Spleen (tissue), 11 donors: ENCODE measurements around the gene CEMIP2. TPM values are rescaled to one million over a fixed set of nuclear protein-coding genes. Genes with fewer than 3 reads are reported as not detected.

ENCODE experiments used
- DNase-seq: peaks from one replicate; pipeline ENCODE4 v3.0.0-alpha.2; 2020
- H3K27ac ChIP-seq, 8 donors: fragments of 200-600 bp; sonication (generic) in 7 of 8; 1 replicate in 4 of 8; 2 replicates in 4 of 8; pipeline versions ENCODE4 v1.5.0 to v1.8.0; 2016 to 2021; ENCODE audit warnings: inconsistent platforms in 4 of 8, mild to moderate bottlenecking in 4 of 8, moderate library complexity in 1 of 8
- H3K27me3 ChIP-seq, 7 donors: fragments of 200-600 bp; sonication (generic) in 6 of 7; replicated peaks in 1 of 7; 1 replicate in 4 of 7; 2 replicates in 3 of 7; pipeline versions ENCODE4 v1.5.0 to v1.8.0; 2016 to 2021; ENCODE audit warnings: inconsistent platforms in 3 of 7, mild to moderate bottlenecking in 1 of 7
- H3K36me3 ChIP-seq, 6 donors: fragments of 200-600 bp; sonication (generic) in 5 of 6; 1 replicate in 4 of 6; 2 replicates in 2 of 6; pipeline versions ENCODE4 v1.5.0 to v1.8.0; 2016 to 2021; ENCODE audit warnings: inconsistent platforms in 2 of 6
- H3K4me1 ChIP-seq, 6 donors: fragments of 200-600 bp; sonication (generic) in 5 of 6; 1 replicate in 3 of 6; 2 replicates in 3 of 6; pipeline versions ENCODE4 v1.5.0 to v1.8.0; 2016 to 2021; ENCODE audit warnings: inconsistent platforms in 3 of 6
- H3K4me3 ChIP-seq, 8 donors: fragments of 200-600 bp; sonication (generic) in 7 of 8; 1 replicate in 4 of 8; 2 replicates in 4 of 8; pipeline versions ENCODE4 v1.5.0 to v1.8.0; 2016 to 2021; ENCODE audit warnings: inconsistent platforms in 4 of 8, mild to moderate bottlenecking in 4 of 8, moderate library complexity in 2 of 8
- H3K9me3 ChIP-seq, 8 donors: fragments of 200-600 bp; sonication (generic) in 7 of 8; 1 replicate in 4 of 8; 2 replicates in 4 of 8; pipeline versions ENCODE4 v1.5.0 to v1.8.0; 2016 to 2021; ENCODE audit warnings: inconsistent platforms in 4 of 8
- CTCF ChIP-seq, 11 experiments: fragments of 200-600 bp in 7 of 11; fragments of 450-650 bp in 4 of 11; sonication (generic) in 4 of 11; IDR thresholded peaks in 8 of 11; conservative IDR thresholded peaks in 3 of 11; 1 replicate in 7 of 11; 2 replicates in 4 of 11; pipeline versions ENCODE4 v1.4.0 to v1.8.0; 2016 to 2021; ENCODE audit warnings: antibody characterized with exemption in 11 of 11, inconsistent platforms in 4 of 11, mild to moderate bottlenecking in 1 of 11
- POLR2A ChIP-seq, 3 donors: fragments of 450-650 bp; IDR thresholded peaks; one replicate each; pipeline ENCODE4 v1.5.1; 2017; ENCODE audit warnings: antibody characterized with exemption in 3 of 3, mild to moderate bottlenecking in 1 of 3
- POLR2AphosphoS5 ChIP-seq, 3 donors: sonication (generic); formaldehyde crosslinking; IDR thresholded peaks; one replicate each; pipeline ENCODE4 v1.5.1; 2017; ENCODE audit warnings: antibody characterized with exemption in 3 of 3
- WGBS, 5 donors: extraction: QIAGEN DNeasy Blood & Tissue Kit in 3 of 5; methylation state at CpG; one replicate each; pipeline versions ENCODE4 v1.1.5 to v1.1.7; 2013 to 2018; 5-methylcytosine and 5-hydroxymethylcytosine counted together
- intact Hi-C: fragments of 100-400 bp; cut with DNase I; formaldehyde crosslinking; loops from one replicate; pipeline ENCODE4 v1.15.0; 2023; ENCODE audit warnings: low total_unique reads
- polyA plus RNA-seq, 3 donors: library from polyadenylated mRNA; stranded (reverse); fragments of 200-250 nt; gene quantifications; one replicate each; pipeline ENCODE4 v1.2.1, GENCODE V29; 2013
- total RNA-seq, 7 donors: library from RNA; depleted of rRNA in 3 of 7; stranded (reverse); fragments of >200 nt in 3 of 7; fragmentation: NEBNext Ultra II Directional in 4 of 7; extraction: Animal tissue kit (Norgen Biotek cat#: 25700) in 4 of 7; gene quantifications; one replicate each; pipeline versions ENCODE4 v1.1.0 to v1.2.1, GENCODE V29; 2016 to 2021
- donor health status: healthy with polysubstance abuse.
- donor health status: DM: no; HTN: no; CAD: no; lungs with moderate emphysema.
- donor health status: DM: no; HTN: no; CAD: no.
- donor health status: Bipolar disorder and iron deficiency.
- donor health status: healthy.
- donor health status: DM: no; HTN: no; CAD: no.
- donor health status: DM: yes; HTN: yes; CAD: no.

The CEMIP2 gene
- total and polyA plus RNA-seq, 10 donors, result 14.2 to 175 (median 86.1) TPM

DNA sequence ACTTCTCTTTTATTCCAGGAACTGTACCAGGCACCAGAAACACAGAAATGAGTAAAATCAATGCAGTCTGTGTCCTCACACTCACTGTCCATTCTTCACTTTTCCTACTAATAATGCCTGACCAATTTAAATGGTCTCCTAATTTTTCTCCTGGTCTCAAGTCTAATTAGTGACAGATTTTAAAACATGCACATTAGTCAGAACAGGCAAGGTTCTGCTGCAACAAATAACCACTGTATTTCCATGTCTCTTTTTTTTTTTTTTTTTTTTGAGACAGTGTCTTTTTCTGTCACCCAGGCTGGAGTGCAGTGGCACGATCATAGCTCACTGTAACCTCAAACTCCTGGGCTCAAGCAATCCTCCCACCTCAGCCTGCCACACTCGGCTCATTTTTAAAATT, 99.6 kb downstream of the CEMIP2 start:
- H3K9me3 ChIP-seq, result no peaks in the 10 kb centered on the region
- no peaks in the 10 kb centered on the region for H3K27me3 ChIP-seq
- WGBS, 5 donors, result 86 to 100% (median 89%) methylated on average over 2 of the region's 2 CpGs
- TF ChIP-seq CTCF (IDR thresholded peaks at IDR 0.05 in 8 of 11, conservative IDR thresholded peaks at IDR 0.05 in 3 of 11), result no peak
- TF ChIP-seq POLR2AphosphoS5 (IDR thresholded peaks at IDR 0.05), result no peak
- no peak for TF ChIP-seq POLR2A (IDR thresholded peaks at IDR 0.05)
- H3K4me1 ChIP-seq, result peaks cover 0 to 10% (median 4%) of the 10 kb centered on the region in 6 donors
- intact Hi-C loops, result no loop called here
- H3K36me3 ChIP-seq, result no peaks in the 10 kb centered on the region
- H3K27ac ChIP-seq, result no peak overlapping the region
- no peak overlapping the region for H3K4me3 ChIP-seq
- DNase-seq, result no peak

DNA sequence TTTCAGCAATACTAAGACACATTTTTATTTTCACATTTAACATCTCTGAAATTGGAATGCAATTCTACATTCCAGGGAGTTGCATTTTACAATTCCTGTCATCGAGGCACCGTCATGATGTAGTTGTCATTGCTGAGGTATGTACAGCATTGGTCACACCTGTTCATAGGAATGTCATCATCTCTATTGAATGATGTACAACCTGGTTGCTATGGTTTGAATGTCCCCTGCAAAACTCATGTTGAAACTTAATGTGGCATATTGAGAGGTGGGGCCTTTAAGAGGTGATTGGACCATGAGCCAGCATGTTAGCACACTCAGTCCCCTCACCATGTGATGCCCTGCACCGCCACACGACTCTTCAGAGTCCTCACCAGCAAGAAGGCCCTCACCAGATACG, 103.1 kb downstream of the CEMIP2 start:
- H3K4me3 ChIP-seq, result no peak overlapping the region
- intact Hi-C loops, result no loop called here
- H3K36me3 ChIP-seq, result no peaks in the 10 kb centered on the region
- no peak overlapping the region for H3K27ac ChIP-seq
- DNase-seq, result no peak
- H3K9me3 ChIP-seq, result no peaks in the 10 kb centered on the region
- TF ChIP-seq POLR2AphosphoS5 (IDR thresholded peaks at IDR 0.05), result no peak
- TF ChIP-seq POLR2A (IDR thresholded peaks at IDR 0.05), result no peak
- TF ChIP-seq CTCF (IDR thresholded peaks at IDR 0.05 in 8 of 11, conservative IDR thresholded peaks at IDR 0.05 in 3 of 11), result no peak
- WGBS, 5 donors, result 87 to 96% (median 95%) methylated on average over 5 of the region's 5 CpGs
- H3K4me1 ChIP-seq, result peaks cover 0 to 12% (median 0%) of the 10 kb centered on the region in 6 donors
- no peaks in the 10 kb centered on the region for H3K27me3 ChIP-seq

GRCh38 chr9:71664566-71664965, 103.7 kb downstream of the CEMIP2 start:
- peaks cover 0 to 12% (median 0%) of the 10 kb centered on the region in 6 donors for H3K4me1 ChIP-seq
- intact Hi-C loops, result no loop called here
- WGBS, 5 donors, result 55 to 64% (median 58%) methylated on average over 3 of the region's 3 CpGs
- H3K9me3 ChIP-seq, result no peaks in the 10 kb centered on the region
- H3K27me3 ChIP-seq, result no peaks in the 10 kb centered on the region
- TF ChIP-seq POLR2A (IDR thresholded peaks at IDR 0.05) (no peak), POLR2AphosphoS5 (IDR thresholded peaks at IDR 0.05) (no peak), CTCF (IDR thresholded peaks at IDR 0.05 in 8 of 11, conservative IDR thresholded peaks at IDR 0.05 in 3 of 11) (no peak)
- DNase-seq, result no peak
- no peak overlapping the region for H3K4me3 ChIP-seq
- H3K27ac ChIP-seq, result no peak overlapping the region
- H3K36me3 ChIP-seq, result no peaks in the 10 kb centered on the region

DNA sequence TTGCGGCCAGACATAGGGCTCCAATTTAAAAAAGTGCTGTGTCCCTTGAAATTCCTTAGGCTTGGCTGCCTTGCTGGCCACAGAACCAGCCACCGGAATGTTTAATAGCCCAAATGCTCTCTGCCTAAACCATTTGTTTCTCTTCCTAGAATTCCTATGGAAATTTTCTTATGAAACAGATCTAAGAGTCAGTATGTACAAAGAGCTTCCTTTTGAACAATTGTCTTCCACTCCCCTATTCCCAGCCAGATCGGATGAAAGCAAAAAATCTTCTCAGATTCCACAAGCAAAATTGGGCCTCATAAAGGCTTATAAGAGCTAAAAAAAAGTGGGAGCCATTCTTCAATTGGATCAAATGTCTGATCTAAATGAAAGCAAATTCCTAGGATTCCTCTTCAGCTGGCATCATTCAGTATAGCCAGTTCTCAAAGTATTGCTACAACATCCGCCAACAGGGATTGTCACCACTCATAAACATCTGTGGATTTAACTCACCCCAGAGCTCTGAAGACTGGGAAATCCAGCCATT, 104.3 kb downstream of the CEMIP2 start:
- H3K4me1 ChIP-seq, result peaks cover 0 to 12% (median 0%) of the 10 kb centered on the region in 6 donors
- WGBS, 5 donors, result 80 to 92% (median 88%) methylated on average over 4 of the region's 4 CpGs
- H3K27me3 ChIP-seq, result no peaks in the 10 kb centered on the region
- TF ChIP-seq POLR2AphosphoS5 (IDR thresholded peaks at IDR 0.05) (no peak), POLR2A (IDR thresholded peaks at IDR 0.05) (no peak), CTCF (IDR thresholded peaks at IDR 0.05 in 8 of 11, conservative IDR thresholded peaks at IDR 0.05 in 3 of 11) (no peak)
- H3K27ac ChIP-seq, result peak overlapping the region in 1 of 8 donors; percentile 1
- DNase-seq, result no peak
- H3K9me3 ChIP-seq, result no peaks in the 10 kb centered on the region
- intact Hi-C loops, result no loop called here
- H3K36me3 ChIP-seq, result no peaks in the 10 kb centered on the region
- no peak overlapping the region for H3K4me3 ChIP-seq
